SK-N-SH (cell line): ENCODE measurements around the gene ZDHHC8. TPM values are rescaled to one million over a fixed set of nuclear protein-coding genes. Genes with fewer than 3 reads are reported as not detected.

Experiments
- CTCF ChIA-PET: fragments of 300-600, 350-600 bp; formaldehyde crosslinking; extraction: SDS; loops from one replicate; lab custom pipeline; 2021; lab: Yijun Ruan, JAX
- POLR2A ChIA-PET: fragments of 350-600 bp; sonication (Branson Sonifier 250); formaldehyde crosslinking; extraction: SDS; loops from one replicate; lab custom pipeline; 2020; ENCODE audit warnings: antibody characterized with exemption, inconsistent platforms; lab: Yijun Ruan, JAX
- DNase-seq: peaks from one replicate; pipeline ENCODE4 v3.0.0; 2012
- H2AFZ ChIP-seq: fragments of 200-600 bp; sonication (generic); 2 replicates; pipeline ENCODE4 v1.8.1; 2016; ENCODE audit warnings: antibody characterized with exemption, mild to moderate bottlenecking, low read depth
- H3F3A ChIP-seq: fragments of 200-600 bp; sonication (generic); replicated peaks from 2 replicates; pipeline ENCODE3; 2016; ENCODE audit warnings: antibody characterized with exemption, mild to moderate bottlenecking; ENCODE audit not compliant: insufficient read depth
- H3K27ac ChIP-seq, 2 experiments: fragments of 200-500 bp in 1 of 2; fragments of 200-600 bp in 1 of 2; sonication (Bioruptor generic) in 1 of 2; sonication (generic), shearing (Covaris generic) in 1 of 2; 2 replicates each; pipeline versions ENCODE4 v1.5.1 to v1.6.1; 2014 to 2016; ENCODE audit warnings: low read depth in 2 of 2, inconsistent platforms in 1 of 2, low read length in 1 of 2, mild to moderate bottlenecking in 1 of 2, mixed read lengths in 1 of 2
- H3K27me3 ChIP-seq: fragments of 200-600 bp; sonication (generic), shearing (Covaris generic); 2 replicates; pipeline ENCODE4 v1.6.1; 2016; ENCODE audit warnings: mixed run types; ENCODE audit not compliant: insufficient read depth
- H3K36me3 ChIP-seq, 2 experiments: fragments of 200-500 bp in 1 of 2; fragments of 200-600 bp in 1 of 2; sonication (Bioruptor generic) in 1 of 2; sonication (generic) in 1 of 2; replicated peaks in 1 of 2; 2 replicates each; pipeline versions ENCODE3 to v1.5.1; 2014 to 2016; ENCODE audit warnings: low read length in 1 of 2, mild to moderate bottlenecking in 1 of 2; ENCODE audit not compliant: insufficient read depth in 2 of 2, control insufficient read depth in 1 of 2
- H3K4me1 ChIP-seq, 2 experiments: fragments of 200-500 bp in 1 of 2; fragments of 200-600 bp in 1 of 2; sonication (Bioruptor generic) in 1 of 2; sonication (generic), shearing (Covaris generic) in 1 of 2; 2 replicates each; pipeline versions ENCODE4 v1.5.1 to v1.6.1; 2014 to 2016; ENCODE audit warnings: low read depth in 1 of 2, low read length in 1 of 2, mixed run types in 1 of 2; ENCODE audit not compliant: insufficient read depth in 2 of 2, control insufficient read depth in 1 of 2
- H3K4me2 ChIP-seq: fragments of 200-600 bp; sonication (generic), shearing (Covaris generic); 2 replicates; pipeline ENCODE4 v1.6.1; 2017; ENCODE audit warnings: mixed run types
- H3K4me3 ChIP-seq, 2 experiments: fragments of 200-500 bp in 1 of 2; fragments of 200-600 bp in 1 of 2; sonication (Bioruptor generic) in 1 of 2; sonication (generic), shearing (Covaris generic) in 1 of 2; 2 replicates each; pipeline versions ENCODE4 v1.5.1 to v1.8.1; 2014 to 2016; ENCODE audit warnings: low read depth in 2 of 2, inconsistent platforms in 1 of 2, low read length in 1 of 2, mild to moderate bottlenecking in 1 of 2, mixed read lengths in 1 of 2, moderate library complexity in 1 of 2
- H3K79me2 ChIP-seq: fragments of 200-600 bp; sonication (generic); 2 replicates; pipeline ENCODE4 v1.8.1; 2017; ENCODE audit warnings: mild to moderate bottlenecking; ENCODE audit not compliant: insufficient read depth
- H3K9ac ChIP-seq: fragments of 200-600 bp; sonication (generic); 2 replicates; pipeline ENCODE4 v1.6.1; 2017; ENCODE audit warnings: mixed run types
- H3K9me2 ChIP-seq: fragments of 200-600 bp; sonication (generic); 2 replicates; pipeline ENCODE4 v1.6.1; 2017; ENCODE audit warnings: mixed run types
- H3K9me3 ChIP-seq: fragments of 200-600 bp; sonication (generic); 2 replicates; pipeline ENCODE4 v1.6.1; 2017; ENCODE audit warnings: mixed run types, mild to moderate bottlenecking, moderate library complexity
- H4K20me1 ChIP-seq: fragments of 200-600 bp; sonication (generic); 2 replicates; pipeline ENCODE4 v1.6.1; 2017; ENCODE audit warnings: mild to moderate bottlenecking, mixed run types; ENCODE audit not compliant: insufficient read depth
- CHD2 ChIP-seq: fragments of 150-350 bp; IDR thresholded peaks from 2 replicates; pipeline ENCODE4 v1.6.1; 2018; ENCODE audit warnings: low read length; ENCODE audit not compliant: partially characterized antibody
- CTCF ChIP-seq: fragments of 200-600 bp; sonication (generic); IDR thresholded peaks from 2 replicates; pipeline ENCODE4 v1.6.1; 2017; ENCODE audit warnings: antibody characterized with exemption, mild to moderate bottlenecking, moderate library complexity
- FOXM1 ChIP-seq: IDR thresholded peaks from 2 replicates; pipeline ENCODE4 v1.4.0; 2012; ENCODE audit warnings: low read depth, mild to moderate bottlenecking
- MXI1 ChIP-seq: IDR thresholded peaks from 2 replicates; pipeline ENCODE4 v1.6.1; 2012; ENCODE audit warnings: mild to moderate bottlenecking, low read depth, low read length, improper control_type of control experiment
- POLR2AphosphoS5 ChIP-seq: IDR thresholded peaks from 2 replicates; pipeline ENCODE4 v1.6.1; 2012; ENCODE audit warnings: low read depth, low read length
- RAD21 ChIP-seq: IDR thresholded peaks from 2 replicates; pipeline ENCODE4 v1.6.1; 2012; ENCODE audit warnings: mild to moderate bottlenecking, low read length
- RCOR1 ChIP-seq: fragments of 150-350 bp; IDR thresholded peaks from 2 replicates; pipeline ENCODE4 v1.6.1; 2017; ENCODE audit warnings: antibody characterized with exemption, low read length
- RFX5 ChIP-seq: IDR thresholded peaks from 2 replicates; pipeline ENCODE4 v1.6.1; 2012; ENCODE audit warnings: mild to moderate bottlenecking, improper control_type of control experiment, low read length
- USF2 ChIP-seq: fragments of 150-350 bp; IDR thresholded peaks from 2 replicates; pipeline ENCODE4 v1.6.1; 2017; ENCODE audit warnings: antibody characterized with exemption, low read length, low read depth, borderline replicate concordance
- WGBS: methylation state at CpG from one replicate; pipeline ENCODE4 v1.1.6; 2017; ENCODE audit warnings: low lambda C conversion rate; 5-methylcytosine and 5-hydroxymethylcytosine counted together
- polyA plus RNA-seq, 3 experiments: library from polyadenylated mRNA; depleted of rRNA; stranded (reverse); fragments of >200 nt; gene quantifications; 2 replicates each; pipeline ENCODE4 v1.2.3, GENCODE V29; 2012

ZDHHC8 gene
- polyA plus RNA-seq, 1 of the 3 experiments (the other 2 are of a cell fraction): 65.3 TPM

GRCh38 chr22:20127869-20128618 is 3.6 kb upstream of the ZDHHC8 start:
- no peak overlapping the region for H3K4me2 ChIP-seq
- no peaks in the 10 kb centered on the region for H3K27me3 ChIP-seq
- no peaks in the 10 kb centered on the region for H3K9me2 ChIP-seq
- H3K27ac ChIP-seq: no peak overlapping the region
- TF ChIP-seq FOXM1 (no peak), CHD2 (no peak), RFX5 (no peak), POLR2AphosphoS5 (no peak), RCOR1 (no peak), RAD21 (no peak), MXI1 (no peak), CTCF (no peak)
- H3K36me3 ChIP-seq: peaks cover 7 to 49% of the 10 kb centered on the region in 2 experiments
- H3F3A ChIP-seq: peaks cover 18% of the 10 kb centered on the region
- H2AFZ ChIP-seq: no peak overlapping the region
- H3K79me2 ChIP-seq: peaks cover 27% of the 10 kb centered on the region
- CTCF ChIA-PET: interaction anchor here (0.6 to 1.5 kb wide), 2 partner anchors 111 to 953 kb away, joined by 3 read pairs; no protein-coding TSS in a partner anchor
- H3K4me3 ChIP-seq: no peak overlapping the region
- no peak for DNase-seq
- 94% methylated on average over 17 of the region's 17 CpGs for WGBS
- H3K9ac ChIP-seq: no peak overlapping the region
- H3K9me3 ChIP-seq: no peaks in the 10 kb centered on the region
- peaks cover 0 to 14% of the 10 kb centered on the region in 2 experiments; a peak in 1 of 4 replicates for H3K4me1 ChIP-seq
- H4K20me1 ChIP-seq: peaks cover 10% of the 10 kb centered on the region
- POLR2A ChIA-PET: interaction anchor here (1.5 to 1.7 kb wide), 2 partner anchors 11 to 15 kb away, joined by 5 to 7 read pairs; partner anchors contain the start of genes RANBP1 and TRMT2A

- peaks cover 18% of the 10 kb centered on the region for H3F3A ChIP-seq
- H3K9ac ChIP-seq: no peak overlapping the region
- WGBS: 70% methylated on average over 2 of the region's 2 CpGs
- ChIA-PET CTCF (interaction anchor here (0.6 to 1.6 kb wide), 3 partner anchors 29 to 953 kb away, joined by 3 read pairs; no protein-coding TSS in a partner anchor), POLR2A (interaction anchor here (1.0 to 1.7 kb wide), 3 partner anchors 12 to 26 kb away, joined by 3 to 7 read pairs (median 5); partner anchors contain the start of genes RANBP1 and TRMT2A)
- no peak overlapping the region for H2AFZ ChIP-seq
- H3K27ac ChIP-seq: no peak overlapping the region
- no peaks in the 10 kb centered on the region for H3K9me3 ChIP-seq
- H3K4me1 ChIP-seq: peaks cover 0 to 16% of the 10 kb centered on the region in 2 experiments; a peak in 1 of 4 replicates
- H3K9me2 ChIP-seq: no peaks in the 10 kb centered on the region
- DNase-seq: no peak
- H3K4me2 ChIP-seq: no peak overlapping the region
- peaks cover 9% of the 10 kb centered on the region for H4K20me1 ChIP-seq
- H3K36me3 ChIP-seq: peaks cover 6 to 47% of the 10 kb centered on the region in 2 experiments
- TF ChIP-seq POLR2AphosphoS5: no peak
- no peak for TF ChIP-seq USF2
- no peaks in the 10 kb centered on the region for H3K27me3 ChIP-seq
- no peak overlapping the region for H3K4me3 ChIP-seq
- peaks cover 30% of the 10 kb centered on the region for H3K79me2 ChIP-seq
These were observed 3.0 kb upstream of the ZDHHC8 start for GRCh38 chr22:20128619-20128901.
